ENCODE data around the gene GALNS. TPM values are rescaled to one million over a fixed set of nuclear protein-coding genes. Genes with fewer than 3 reads are reported as not detected.

Gene GALNS
- total and polyA plus RNA-seq, 2 of the 13 experiments (the other 11 are each of a cell fraction or from before 2014, with no cell fraction given), result 9.2 to 9.8 TPM

- TF ChIP-seq IKZF5 (CRISPR knock-in tag; IDR thresholded peaks at IDR 0.05) (0 out of 2 replicates have a peak, but pooled peaks have one; percentile 11), IRF2 (CRISPR knock-in tag; IDR thresholded peaks at IDR 0.05) (no peak), MLXIP (CRISPR knock-in tag; IDR thresholded peaks at IDR 0.05; ENCODE audit: borderline replicate concordance) (0 out of 2 replicates have a peak, but pooled peaks have one; percentile 17), MED13 (CRISPR knock-in tag; IDR thresholded peaks at IDR 0.05) (peak; percentile 42; the same call in 1 of the 2 replicates), ZNF350 (CRISPR knock-in tag; IDR thresholded peaks at IDR 0.05; ENCODE audit: borderline replicate concordance, low read depth) (peak; percentile 56; the same call in 1 of the 2 replicates), TEAD3 (CRISPR knock-in tag; optimal IDR thresholded peaks at IDR 0.05; ENCODE audit: borderline replicate concordance) (peak; percentile 30), ARNT (IDR thresholded peaks at IDR 0.05) (no peak), HINFP (CRISPR knock-in tag; IDR thresholded peaks at IDR 0.05; ENCODE audit: low read depth) (peak; percentile 92), MTERF4 (CRISPR knock-in tag; IDR thresholded peaks at IDR 0.05) (peak; percentile 71; the same call in 1 of the 2 replicates), ZNF576 (CRISPR knock-in tag; IDR thresholded peaks at IDR 0.05) (no peak), KMT2A (CRISPR knock-in tag; IDR thresholded peaks at IDR 0.05) (peak; percentile 39; the same call in 1 of the 2 replicates), THAP9 (CRISPR knock-in tag; IDR thresholded peaks at IDR 0.05; ENCODE audit: borderline replicate concordance) (peak; percentile 65; the same call in 1 of the 2 replicates), SP2 (CRISPR knock-in tag; IDR thresholded peaks at IDR 0.05) (peak; percentile 36), ZBTB7B (CRISPR knock-in tag; IDR thresholded peaks at IDR 0.05) (peak; percentile 62; the same call in 1 of the 2 replicates), TBX2 (CRISPR knock-in tag; IDR thresholded peaks at IDR 0.05; ENCODE audit: borderline replicate concordance) (no peak), CHCHD3 (CRISPR knock-in tag; IDR thresholded peaks at IDR 0.05) (no peak), FOXP1 (IDR thresholded peaks at IDR 0.05) (no peak), FOXP1 (CRISPR knock-in tag; IDR thresholded peaks at IDR 0.05) (no peak)
These were observed 72.5 kb downstream of the GALNS start (continued) for GRCh38 chr16:88784074-88784855.
